T-cell (primary cell): ENCODE measurements around the gene DHX34. TPM values are rescaled to one million over a fixed set of nuclear protein-coding genes. Genes with fewer than 3 reads are reported as not detected.

Experiments used
- ATAC-seq, 4 experiments: fragments of 200-7000 bp in 3 of 4; fragments of 150-1000 bp in 1 of 4; cut with Tn5 transposase; replicated peaks in 1 of 4; 1 replicate in 3 of 4; 2 replicates in 1 of 4; pipeline ENCODE4 v1.10.0; 2021; ENCODE audit warnings: moderate library complexity in 3 of 4, mild to moderate bottlenecking in 2 of 4, moderate number of reproducible peaks in 1 of 4
- CTCF ChIA-PET, 2 donors: fragments of 300-600 bp; sonication (Branson Sonifier 250); formaldehyde crosslinking; loops; one replicate each; lab custom pipeline; 2022; ENCODE audit warnings: antibody characterized with exemption in 2 of 2; lab: Charles Lee
- POLR2A ChIA-PET, 2 donors: fragments of 300-600 bp; sonication (Branson Sonifier 250); formaldehyde crosslinking; loops; one replicate each; lab custom pipeline; 2022; ENCODE audit warnings: antibody characterized with exemption in 2 of 2; lab: Charles Lee
- DNase-seq, 35 experiments: peaks; one replicate each; pipeline versions ENCODE4 v3.0.0 to v3.0.0-alpha.2; 2013 to 2023
- H3K27ac ChIP-seq: one replicate; pipeline ENCODE4 v1.5.1; 2013; ENCODE audit warnings: low read length
- H3K27me3 ChIP-seq, 2 experiments: replicated peaks in 1 of 2; 1 replicate in 1 of 2; 2 replicates in 1 of 2; pipeline versions ENCODE4 v1.6.1 to v1.7.0; 2013; ENCODE audit warnings: low read length in 1 of 2, mixed read lengths in 1 of 2; ENCODE audit not compliant: control insufficient read depth in 2 of 2, insufficient read depth in 2 of 2; ENCODE audit errors: extremely low read depth in 1 of 2
- H3K36me3 ChIP-seq, 2 donors: 1 replicate in 1 of 2; 2 replicates in 1 of 2; pipeline versions ENCODE4 v1.6.1 to v1.7.0; 2013; ENCODE audit warnings: low read length in 1 of 2; ENCODE audit not compliant: control insufficient read depth in 2 of 2, insufficient read depth in 1 of 2; ENCODE audit errors: extremely low read depth in 1 of 2
- H3K4me1 ChIP-seq, 2 experiments: 1 replicate in 1 of 2; 2 replicates in 1 of 2; pipeline versions ENCODE4 v1.6.1 to v1.7.0; 2013; ENCODE audit warnings: low read length in 2 of 2, mixed read lengths in 1 of 2; ENCODE audit not compliant: insufficient read depth in 2 of 2, control insufficient read depth in 1 of 2; ENCODE audit errors: extremely low read depth in 1 of 2
- H3K4me3 ChIP-seq, 2 donors: 1 replicate in 1 of 2; 2 replicates in 1 of 2; pipeline versions ENCODE4 v1.5.1 to v1.7.0; 2013; ENCODE audit warnings: mild to moderate bottlenecking in 2 of 2, low read length in 1 of 2, moderate library complexity in 1 of 2; ENCODE audit not compliant: control insufficient read depth in 1 of 2; ENCODE audit errors: extremely low read depth in 1 of 2
- H3K9me3 ChIP-seq: 2 replicates; pipeline ENCODE4 v1.7.0; 2013
- H3K27ac Mint-ChIP-seq, 2 donors: one replicate each; pipeline ENCODE4 v1.8.0; 2020 to 2021; ENCODE audit warnings: mild to moderate bottlenecking in 2 of 2, mixed read lengths in 2 of 2
- H3K27me3 Mint-ChIP-seq, 2 donors: one replicate each; pipeline ENCODE4 v1.8.0; 2021 to 2022; ENCODE audit warnings: mixed read lengths in 2 of 2
- H3K36me3 Mint-ChIP-seq: one replicate; pipeline ENCODE4 v1.8.0; 2021; ENCODE audit warnings: mixed read lengths
- H3K4me1 Mint-ChIP-seq, 3 donors: one replicate each; pipeline ENCODE4 v1.8.0; 2020 to 2022; ENCODE audit warnings: mixed read lengths in 3 of 3, mild to moderate bottlenecking in 1 of 3
- H3K4me3 Mint-ChIP-seq, 3 donors: one replicate each; pipeline ENCODE4 v1.8.0; 2020 to 2022; ENCODE audit warnings: mild to moderate bottlenecking in 3 of 3, mixed read lengths in 3 of 3, moderate library complexity in 3 of 3
- H3K9me3 Mint-ChIP-seq, 3 donors: one replicate each; pipeline ENCODE4 v1.8.0; 2020 to 2022; ENCODE audit warnings: mixed read lengths in 3 of 3
- WGBS: methylation state at CpG from one replicate; pipeline ENCODE4 v1.1.5; 2013; ENCODE audit warnings: missing lambda C conversion rate; ENCODE audit not compliant: insufficient coverage; 5-methylcytosine and 5-hydroxymethylcytosine counted together
- total RNA-seq, 35 experiments: library from RNA in 6 of 35; stranded (reverse) in 6 of 35; fragments of 120-200 nt in 1 of 35; gene quantifications; one replicate each; pipeline versions ENCODE4 v1.2.1 to v1.2.4 and lab custom pipeline; 2013 to 2026

Gene DHX34
- total RNA-seq, 5 donors from 2014 or later (not counting 1 experiment from before 2014, with no cell fraction given) = 13.4 to 30.7 (median 28.8) TPM

GRCh38 chr19:47309038-47309437 is 40.1 kb upstream of the DHX34 start:
- no peaks in the 10 kb centered on the region for H3K9me3 ChIP-seq
- DNase-seq (no peak), ATAC-seq (no peak)
- CTCF ChIA-PET = interaction anchor here in 1 of 2 donors (0.6 to 1.3 kb wide), 2 partner anchors 21 to 82 kb away, joined by 4 to 5 read pairs; no protein-coding TSS in a partner anchor
- H3K27ac Mint-ChIP-seq = no peak overlapping the region
- H3K36me3 Mint-ChIP-seq = no peaks in the 10 kb centered on the region
- H3K27me3 ChIP-seq = peaks cover 0 to 40% of the 10 kb centered on the region in 2 experiments
- 83% methylated on average over 8 of the region's 8 CpGs for WGBS
- POLR2A ChIA-PET = no interaction called here
- no peak overlapping the region for H3K4me3 ChIP-seq
- H3K4me1 Mint-ChIP-seq = peaks cover 5 to 7% (median 6%) of the 10 kb centered on the region in 3 donors
- peaks cover 16 to 35% of the 10 kb centered on the region in 2 donors for H3K27me3 Mint-ChIP-seq
- H3K27ac ChIP-seq = no peak overlapping the region
- H3K36me3 ChIP-seq = no peaks in the 10 kb centered on the region
- no peak overlapping the region for H3K4me3 Mint-ChIP-seq
- no peaks in the 10 kb centered on the region for H3K9me3 Mint-ChIP-seq
- peaks cover 0 to 5% of the 10 kb centered on the region in 2 experiments for H3K4me1 ChIP-seq

- Mint-ChIP-seq H3K9me3 (no peaks in the 10 kb centered on the region), H3K4me3 (no peak within 1 kb of the TSS), H3K36me3 (no peaks in the 10 kb centered on the region), H3K27me3 (peaks cover 16 to 35% of the 10 kb centered on the region in 2 donors), H3K27ac (no peak within 1 kb of the TSS), H3K4me1 (peaks cover 4 to 6% (median 5%) of the 10 kb centered on the region in 3 donors)
- 20% methylated on average over 5 of the region's 12 CpGs for WGBS
- Histone ChIP-seq H3K4me1 (peaks cover 0 to 5% of the 10 kb centered on the region in 2 experiments), H3K27me3 (peaks cover 0 to 40% of the 10 kb centered on the region in 2 experiments), H3K9me3 (no peaks in the 10 kb centered on the region), H3K36me3 (no peaks in the 10 kb centered on the region), H3K27ac (no peak within 1 kb of the TSS), H3K4me3 (no peak within 1 kb of the TSS)
- DNase-seq (no peak), ATAC-seq (no peak)
- CTCF ChIA-PET = interaction anchor here in 1 of 2 donors (0.6 to 1.3 kb wide), 2 partner anchors 22 to 82 kb away, joined by 4 to 5 read pairs; no protein-coding TSS in a partner anchor
- POLR2A ChIA-PET = no interaction called here
Measured at GRCh38 chr19:47309608-47310007, 39.5 kb upstream of the DHX34 start, which contains the start of gene C5AR1. TSS of gene C5AR1 (plus strand) at chr19:47309861. CDS start at chr19:47309896, 35 bp downstream.

GRCh38 chr19:47310323-47310722 is 38.8 kb upstream of the DHX34 start:
- DNase-seq (no peak), ATAC-seq (no peak)
- Mint-ChIP-seq H3K4me3 (no peak overlapping the region), H3K36me3 (no peaks in the 10 kb centered on the region), H3K27me3 (peaks cover 13 to 33% of the 10 kb centered on the region in 2 donors), H3K27ac (no peak overlapping the region), H3K9me3 (no peaks in the 10 kb centered on the region), H3K4me1 (peaks cover 2% of the 10 kb centered on the region in 3 donors)
- Histone ChIP-seq H3K9me3 (no peaks in the 10 kb centered on the region), H3K27ac (no peak overlapping the region), H3K4me1 (peaks cover 0 to 2% of the 10 kb centered on the region in 2 experiments), H3K4me3 (no peak overlapping the region), H3K36me3 (no peaks in the 10 kb centered on the region), H3K27me3 (peaks cover 0 to 42% of the 10 kb centered on the region in 2 experiments)
- ChIA-PET CTCF (interaction anchor here in 1 of 2 donors (0.6 kb wide), 1 partner anchor 1548 kb away, joined by 3 read pairs; no protein-coding TSS in a partner anchor), POLR2A (no interaction called here)
- WGBS = no CpG with 5 or more reads among the region's 2 CpGs

GRCh38 chr19:47310819-47311218 is 38.3 kb upstream of the DHX34 start:
- no peaks in the 10 kb centered on the region for H3K9me3 Mint-ChIP-seq
- CTCF ChIA-PET = interaction anchor here in 1 of 2 donors (0.6 kb wide), 1 partner anchor 1547 kb away, joined by 3 read pairs; no protein-coding TSS in a partner anchor
- Histone ChIP-seq H3K27me3 (peaks cover 0 to 43% of the 10 kb centered on the region in 2 experiments), H3K36me3 (no peaks in the 10 kb centered on the region), H3K27ac (no peak overlapping the region), H3K4me3 (no peak overlapping the region), H3K4me1 (no peaks in the 10 kb centered on the region), H3K9me3 (no peaks in the 10 kb centered on the region)
- peaks cover 11 to 32% of the 10 kb centered on the region in 2 donors for H3K27me3 Mint-ChIP-seq
- H3K27ac Mint-ChIP-seq = no peak overlapping the region
- H3K36me3 Mint-ChIP-seq = no peaks in the 10 kb centered on the region
- H3K4me1 Mint-ChIP-seq = no peaks in the 10 kb centered on the region
- DNase-seq (no peak), ATAC-seq (no peak)
- 28% methylated on average over 5 of the region's 5 CpGs for WGBS
- no peak overlapping the region for H3K4me3 Mint-ChIP-seq
- POLR2A ChIA-PET = no interaction called here

- no peaks in the 10 kb centered on the region for H3K9me3 Mint-ChIP-seq
- no peak overlapping the region for H3K27ac Mint-ChIP-seq
- ChIA-PET CTCF (no interaction called here), POLR2A (no interaction called here)
- H3K27ac ChIP-seq = no peak overlapping the region
- H3K4me1 ChIP-seq = no peaks in the 10 kb centered on the region
- H3K27me3 ChIP-seq = peaks cover 0 to 44% of the 10 kb centered on the region in 2 experiments
- no peaks in the 10 kb centered on the region for H3K36me3 ChIP-seq
- H3K9me3 ChIP-seq = no peaks in the 10 kb centered on the region
- H3K4me1 Mint-ChIP-seq = no peaks in the 10 kb centered on the region
- 75% methylated on average over 1 of the region's 5 CpGs for WGBS
- DNase-seq (no peak), ATAC-seq (no peak)
- H3K36me3 Mint-ChIP-seq = no peaks in the 10 kb centered on the region
- H3K4me3 Mint-ChIP-seq = no peak overlapping the region
- H3K4me3 ChIP-seq = no peak overlapping the region
- H3K27me3 Mint-ChIP-seq = peaks cover 12 to 31% of the 10 kb centered on the region in 2 donors
Measured at GRCh38 chr19:47312366-47313006, 36.6 kb upstream of the DHX34 start.

GRCh38 chr19:47313754-47314295 is 35.3 kb upstream of the DHX34 start:
- Mint-ChIP-seq H3K27ac (no peak overlapping the region), H3K36me3 (no peaks in the 10 kb centered on the region), H3K27me3 (peaks cover 12 to 31% of the 10 kb centered on the region in 2 donors), H3K9me3 (no peaks in the 10 kb centered on the region), H3K4me3 (no peak overlapping the region), H3K4me1 (no peaks in the 10 kb centered on the region)
- POLR2A ChIA-PET = no interaction called here
- CTCF ChIA-PET = no interaction called here
- Histone ChIP-seq H3K27me3 (peaks cover 2 to 44% of the 10 kb centered on the region in 2 experiments), H3K36me3 (no peaks in the 10 kb centered on the region), H3K27ac (no peak overlapping the region), H3K9me3 (no peaks in the 10 kb centered on the region), H3K4me3 (no peak overlapping the region), H3K4me1 (no peaks in the 10 kb centered on the region)
- no peak for ATAC-seq
- DNase-seq = no peak
- 93% methylated on average over 5 of the region's 10 CpGs for WGBS
